Hematopoietic multipotent progenitor cell treated with erythropoietin and hydrocortisone succinate and interleukin-3 and kit ligand, for 17 days (in vitro differentiated cells): Measurements from ENCODE around the gene EXOC6.
A peak's percentile ranks its signal among the peaks of the same experiment; 100 is the strongest.

Experiments
- DNase-seq: peaks from one replicate; pipeline ENCODE4 v3.0.0-alpha.2; 2015; ENCODE audit warnings: low spot score

Gene EXOC6

DNA sequence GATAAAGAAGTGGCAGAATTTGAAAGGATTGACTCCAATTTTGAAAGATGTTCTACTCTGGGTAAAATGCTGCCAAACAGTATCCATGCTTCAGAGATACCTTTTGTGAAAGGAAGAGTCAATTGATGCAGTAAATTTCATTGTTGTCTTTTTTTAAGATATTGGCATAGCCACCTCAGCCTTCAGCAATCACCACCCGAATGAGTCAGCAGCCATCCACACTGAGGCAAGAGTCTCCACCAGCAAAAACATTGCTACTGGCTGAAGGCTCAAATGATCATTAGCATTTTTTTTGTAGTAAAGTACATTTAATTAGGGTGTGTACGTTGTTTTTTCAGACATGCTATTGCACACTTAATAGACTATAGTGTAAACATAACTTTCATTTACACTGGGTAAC is 180.6 kb downstream of the EXOC6 start:
- DNase-seq, result peak; percentile 68

GRCh38 chr10:93030409-93030808 is 182.1 kb downstream of the EXOC6 start:
- DNase-seq, result no peak

GRCh38 chr10:93032105-93032808 is 183.9 kb downstream of the EXOC6 start:
- no peak for DNase-seq

DNA sequence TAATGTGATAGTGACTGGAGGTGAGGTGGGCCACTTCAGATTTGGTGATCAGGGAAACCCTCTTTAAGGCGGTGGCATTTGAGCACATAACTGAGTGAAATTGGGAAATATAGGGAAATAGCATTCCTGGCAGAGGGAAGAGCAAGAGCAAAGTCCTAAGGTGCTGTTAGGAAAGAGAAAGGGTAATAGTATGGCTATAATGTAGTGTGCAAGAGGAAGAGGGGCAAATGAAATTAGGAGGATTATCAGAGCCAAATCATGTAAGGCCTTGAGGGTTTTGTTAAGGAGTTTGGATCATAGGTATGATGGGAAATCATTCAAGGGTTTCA is 184.5 kb downstream of the EXOC6 start:
- DNase-seq, result no peak

GRCh38 chr10:93034426-93034825 is 186.1 kb downstream of the EXOC6 start:
- DNase-seq, result no peak

DNA sequence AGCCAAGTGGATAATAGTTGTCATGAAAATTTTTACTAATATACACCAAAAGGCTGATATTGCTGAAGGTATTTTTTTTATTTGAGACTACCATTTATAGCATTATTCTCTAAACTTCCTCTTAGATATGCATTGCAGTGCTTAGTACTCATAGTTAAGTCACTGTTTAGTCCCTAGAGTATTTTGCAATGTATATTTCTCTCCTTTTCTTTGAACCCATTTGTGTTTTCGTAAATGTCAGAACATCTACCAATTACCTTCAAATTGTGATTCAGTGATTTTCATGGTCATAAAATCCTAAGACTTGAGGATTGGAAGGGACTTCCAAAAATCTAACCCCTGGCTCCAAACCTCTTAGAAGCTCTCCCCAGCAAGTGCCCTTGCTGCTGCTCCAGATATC is 190.8 kb downstream of the EXOC6 start:
- no peak for DNase-seq

DNA sequence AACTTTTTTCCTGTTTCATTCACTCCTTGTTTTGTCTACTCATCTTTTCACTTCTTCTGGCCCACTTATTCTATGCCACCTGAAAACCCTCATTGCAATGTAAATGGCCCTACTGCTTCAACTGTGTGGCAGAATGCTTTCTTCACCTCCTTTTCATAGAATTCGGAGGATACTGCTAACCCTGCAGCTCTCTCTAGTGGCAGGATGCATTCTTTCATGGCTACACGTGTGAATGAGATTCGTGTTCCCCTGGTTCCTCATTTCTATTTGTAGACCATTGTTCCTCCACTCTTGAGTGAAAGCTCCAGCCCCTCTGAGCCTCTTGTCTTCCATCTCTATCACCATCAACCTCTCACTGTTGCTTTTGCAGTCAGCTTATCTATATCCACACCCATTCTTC is 191.4 kb downstream of the EXOC6 start:
- DNase-seq, result peak; percentile 80

GRCh38 chr10:93054486-93054885 is 206.2 kb downstream of the EXOC6 start:
- no peak for DNase-seq

GRCh38 chr10:93058139-93058538 is 209.8 kb downstream of the EXOC6 start:
- DNase-seq, result no peak

DNA sequence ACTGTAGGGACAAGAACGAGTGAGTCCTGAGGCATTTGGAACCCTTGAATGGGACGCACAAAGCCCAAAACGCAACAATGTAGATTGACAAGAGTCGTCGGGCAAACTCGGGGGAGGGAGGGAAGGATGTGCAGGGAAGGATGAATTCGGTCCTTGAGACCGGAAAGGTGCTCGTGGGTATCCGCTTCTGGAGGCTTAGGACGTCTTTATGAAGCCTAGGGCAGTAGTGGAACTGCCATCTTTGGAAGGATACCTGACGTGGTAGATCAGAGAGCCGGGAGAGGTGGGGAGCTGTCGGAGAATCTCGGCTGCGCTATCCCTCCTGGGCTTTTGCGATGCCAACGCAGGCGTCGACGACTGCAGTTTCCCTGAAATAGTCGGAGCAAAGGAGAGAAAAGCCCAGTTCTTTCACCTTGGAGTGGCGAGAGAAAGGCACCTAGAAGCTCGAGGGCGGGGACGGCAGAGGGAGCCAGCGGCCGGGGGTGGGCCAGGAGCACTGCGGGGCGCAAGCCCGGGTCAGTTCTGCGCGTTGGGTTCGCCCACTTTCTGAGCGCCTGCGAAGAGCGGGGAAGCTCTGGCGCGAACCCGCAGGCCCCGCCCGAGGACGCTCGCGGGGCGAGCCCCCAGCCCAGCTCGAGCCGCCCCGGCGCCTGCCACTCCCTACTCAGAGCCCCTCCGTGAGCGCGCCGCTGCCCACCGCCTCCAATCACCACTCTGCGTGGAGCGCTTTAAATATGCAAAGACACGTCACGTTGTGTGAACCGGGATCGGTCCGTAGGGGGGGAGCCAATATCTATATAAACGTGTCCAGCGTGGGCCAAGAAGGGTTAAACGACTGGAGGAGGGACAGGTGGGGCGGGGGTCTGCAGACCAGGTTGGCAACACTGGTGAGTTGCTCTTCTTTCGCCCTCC is 211.9 kb downstream of the EXOC6 start, which contains the start of gene CYP26C1:
TSS of gene CYP26C1 (plus strand) at position 824 of the 912 bp plus-strand sequence. CDS start 466 bp downstream, outside the sequence.
- no peak for DNase-seq

- no peak for DNase-seq
These were observed 212.7 kb downstream of the EXOC6 start for GRCh38 chr10:93060887-93061593.

DNA sequence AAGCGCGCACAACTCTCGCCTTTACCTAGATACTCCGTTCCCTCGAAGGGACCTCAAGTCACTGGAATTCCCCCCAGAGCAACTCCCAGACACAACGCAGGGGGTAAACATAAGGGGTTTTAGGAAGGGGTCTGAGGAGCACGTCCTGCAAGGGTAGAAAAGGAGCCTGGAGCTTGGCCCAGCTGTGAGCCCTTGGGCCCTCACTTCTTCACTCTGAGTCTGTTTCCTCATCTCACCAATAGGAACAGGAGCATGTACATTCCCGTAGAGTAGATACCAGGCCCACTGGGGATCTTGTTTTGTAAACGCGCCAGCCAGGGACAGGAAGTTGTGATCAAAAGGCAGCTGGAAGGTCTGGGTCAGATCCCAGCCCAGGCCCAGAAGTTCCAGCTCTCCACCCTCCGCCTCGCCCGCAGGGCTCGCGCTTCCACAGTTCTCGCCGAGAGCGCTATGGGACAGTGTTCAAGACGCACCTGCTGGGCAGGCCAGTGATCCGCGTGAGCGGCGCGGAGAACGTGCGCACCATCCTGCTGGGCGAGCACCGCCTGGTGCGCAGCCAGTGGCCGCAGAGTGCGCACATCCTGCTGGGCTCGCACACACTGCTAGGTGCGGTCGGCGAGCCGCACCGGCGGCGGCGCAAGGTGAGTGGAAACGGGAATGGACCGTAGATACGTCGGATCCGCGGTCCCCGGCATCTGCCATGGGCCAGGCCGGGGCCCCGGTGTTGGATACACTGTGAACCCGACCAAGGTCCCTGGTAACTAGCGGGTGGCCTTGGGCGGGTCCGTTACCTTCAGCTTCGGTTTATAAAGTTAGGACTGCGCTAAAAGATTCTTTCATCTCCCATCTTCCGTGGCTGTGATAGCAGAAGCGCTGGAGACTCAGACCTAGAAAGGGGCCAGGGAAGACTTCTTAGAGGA is 213.5 kb downstream of the EXOC6 start:
- DNase-seq, result no peak

- DNase-seq, result peak; percentile 51
These were observed 214.3 kb downstream of the EXOC6 start for GRCh38 chr10:93062514-93063143.

DNA sequence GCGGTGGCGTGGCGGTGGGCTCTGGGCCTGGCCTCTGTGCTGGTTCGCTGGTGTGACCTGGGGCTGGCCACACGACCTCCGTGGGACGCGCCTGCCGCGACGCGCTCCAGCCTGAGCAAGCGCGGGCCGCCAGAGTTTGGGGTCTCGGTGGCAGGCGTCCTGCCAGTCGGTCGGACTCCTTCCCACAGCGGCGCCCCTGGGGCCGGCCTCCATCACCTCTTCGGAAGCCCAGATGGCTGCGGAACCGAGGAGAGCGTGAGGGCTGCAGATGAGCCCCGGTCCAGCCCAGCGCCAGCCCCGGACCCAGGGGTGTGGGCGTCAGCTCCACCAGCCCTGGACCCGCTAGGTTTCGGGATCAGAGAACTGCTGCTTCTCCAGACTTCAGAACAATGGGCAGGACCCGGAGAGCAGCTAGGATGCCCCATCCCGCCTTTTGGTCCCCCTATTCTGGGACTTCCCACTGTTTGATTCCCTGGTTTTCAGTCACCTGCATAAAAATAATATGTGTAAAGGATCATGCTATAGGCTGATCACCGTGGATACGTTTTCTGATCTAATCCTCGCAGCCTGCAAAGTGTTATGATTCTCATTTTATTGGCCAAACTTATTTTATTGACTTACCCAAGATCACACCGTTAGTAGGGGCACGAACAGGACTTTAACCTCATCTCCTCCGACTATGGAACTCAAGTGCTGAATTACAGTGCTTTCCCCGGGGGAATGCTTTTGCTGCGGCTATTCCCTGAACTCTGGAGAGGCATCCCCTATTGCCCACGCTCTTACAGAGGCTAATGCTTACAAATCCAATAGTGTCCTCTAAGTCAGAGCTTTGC is 215.0 kb downstream of the EXOC6 start:
- no peak for DNase-seq

- DNase-seq, result no peak
These were observed 215.8 kb downstream of the EXOC6 start for GRCh38 chr10:93063977-93064660.

DNA sequence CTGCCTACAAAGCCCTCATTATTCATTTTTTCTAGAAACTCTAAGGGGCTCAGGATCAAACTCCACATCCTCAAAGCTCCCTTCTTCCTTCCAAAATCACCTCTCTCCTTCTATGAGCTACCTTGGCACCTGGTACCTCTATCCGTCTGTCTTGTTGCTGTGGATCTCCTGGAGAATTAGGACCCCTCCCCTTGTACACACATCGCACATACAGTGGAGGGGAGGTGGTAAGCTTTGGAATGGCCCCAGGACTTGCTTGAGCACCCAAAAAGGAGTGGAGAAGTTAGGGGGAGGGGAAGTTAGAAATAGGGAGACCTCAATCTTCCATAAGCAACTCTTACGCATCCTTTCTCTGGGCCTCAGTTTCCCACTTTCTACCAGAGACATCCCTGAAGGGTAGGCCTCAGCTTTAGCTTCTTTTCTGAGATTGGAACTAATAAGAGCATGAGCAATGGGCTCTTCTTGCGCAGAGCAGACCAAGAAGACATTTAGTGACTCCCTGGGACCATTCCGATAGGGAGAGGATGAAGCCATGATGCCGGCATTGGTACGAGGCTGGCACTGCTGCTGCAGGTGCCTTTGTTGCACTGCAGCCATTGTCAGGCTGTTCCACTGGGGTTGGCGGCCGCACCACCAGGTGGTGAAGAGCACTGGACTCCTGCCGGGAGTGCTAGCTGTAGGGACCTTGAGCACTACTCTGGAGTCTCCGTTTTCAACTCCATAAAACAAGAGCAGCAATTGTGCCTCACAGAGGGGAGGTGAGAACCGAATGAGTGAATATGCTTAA is 216.7 kb downstream of the EXOC6 start:
- no peak for DNase-seq

GRCh38 chr10:93065675-93066543 is 217.6 kb downstream of the EXOC6 start:
- DNase-seq, result no peak

DNA sequence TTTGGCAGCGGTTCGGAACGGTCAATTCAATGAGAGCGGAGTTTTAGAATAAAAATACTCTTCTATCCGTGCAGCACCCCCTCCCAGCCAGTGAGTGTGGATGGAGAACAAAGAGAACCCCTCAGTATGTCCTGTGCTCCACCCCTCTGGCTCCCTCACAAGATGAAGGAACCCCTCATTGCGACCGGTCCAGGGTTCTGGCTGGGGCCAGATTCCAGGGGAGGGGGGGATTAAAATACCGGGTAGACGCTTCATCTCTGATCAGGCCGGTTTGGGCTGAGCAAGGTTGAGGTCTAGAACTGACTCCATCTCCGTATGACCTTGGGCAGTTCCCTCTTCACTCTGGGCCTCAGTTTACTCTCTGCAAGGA is 218.2 kb downstream of the EXOC6 start:
- no peak for DNase-seq
